Central memory CD8-positive, alpha-beta T cell (primary cell): Measurements from ENCODE around the gene CD180.

Source experiments
- ATAC-seq: fragments of 150-1000 bp; cut with Tn5 transposase; replicated peaks from 2 replicates; pipeline ENCODE4 v1.10.0; 2022; ENCODE audit warnings: mild to moderate bottlenecking, moderate FRiP score, moderate number of reproducible peaks; ENCODE audit not compliant: poor library complexity, severe bottlenecking; ENCODE audit errors: extremely low read depth
- DNase-seq, 2 donors: peaks; one replicate each; pipeline ENCODE4 v3.0.0; 2021; ENCODE audit warnings: low spot score in 2 of 2
- H3K27ac Mint-ChIP-seq: one replicate; pipeline ENCODE4 v1.8.0; 2022; ENCODE audit warnings: low read depth, mild to moderate bottlenecking, moderate library complexity, mixed read lengths
- H3K27me3 Mint-ChIP-seq: one replicate; pipeline ENCODE4 v1.8.0; 2022; ENCODE audit warnings: mixed read lengths
- H3K36me3 Mint-ChIP-seq: one replicate; pipeline ENCODE4 v1.8.0; 2022; ENCODE audit warnings: mild to moderate bottlenecking, moderate library complexity, mixed read lengths; ENCODE audit not compliant: insufficient read depth
- H3K4me1 Mint-ChIP-seq: one replicate; pipeline ENCODE4 v1.8.0; 2022; ENCODE audit warnings: mixed read lengths
- H3K4me3 Mint-ChIP-seq: one replicate; pipeline ENCODE4 v1.8.0; 2022; ENCODE audit warnings: mild to moderate bottlenecking, moderate library complexity, mixed read lengths
- H3K9me3 Mint-ChIP-seq: one replicate; pipeline ENCODE4 v1.8.0; 2022; ENCODE audit warnings: mixed read lengths

Gene CD180

DNA sequence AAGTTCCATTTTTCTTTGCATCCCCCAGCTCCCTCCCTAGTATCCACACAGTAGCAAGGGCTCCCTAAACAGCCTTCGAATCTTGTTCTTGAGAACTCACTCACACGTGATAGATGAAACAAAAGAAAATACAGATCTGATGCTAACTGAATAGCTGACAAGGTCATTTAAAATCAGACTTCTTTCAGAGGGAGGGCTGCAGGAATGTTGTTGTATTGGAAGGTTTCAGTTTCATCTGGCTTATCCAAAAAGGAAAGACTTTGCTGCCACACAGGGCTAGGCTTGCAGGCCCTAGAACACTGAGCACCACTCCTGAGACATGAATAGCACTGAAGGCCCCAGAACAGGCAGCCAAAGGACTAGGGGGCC, 3.2 kb downstream of the CD180 start:
- Mint-ChIP-seq H3K9me3 (no peaks in the 10 kb centered on the region), H3K4me3 (no peak overlapping the region), H3K27me3 (no peaks in the 10 kb centered on the region), H3K36me3 (no peaks in the 10 kb centered on the region), H3K4me1 (no peaks in the 10 kb centered on the region), H3K27ac (no peak overlapping the region)
- DNase-seq (no peak), ATAC-seq (no peak)

DNA sequence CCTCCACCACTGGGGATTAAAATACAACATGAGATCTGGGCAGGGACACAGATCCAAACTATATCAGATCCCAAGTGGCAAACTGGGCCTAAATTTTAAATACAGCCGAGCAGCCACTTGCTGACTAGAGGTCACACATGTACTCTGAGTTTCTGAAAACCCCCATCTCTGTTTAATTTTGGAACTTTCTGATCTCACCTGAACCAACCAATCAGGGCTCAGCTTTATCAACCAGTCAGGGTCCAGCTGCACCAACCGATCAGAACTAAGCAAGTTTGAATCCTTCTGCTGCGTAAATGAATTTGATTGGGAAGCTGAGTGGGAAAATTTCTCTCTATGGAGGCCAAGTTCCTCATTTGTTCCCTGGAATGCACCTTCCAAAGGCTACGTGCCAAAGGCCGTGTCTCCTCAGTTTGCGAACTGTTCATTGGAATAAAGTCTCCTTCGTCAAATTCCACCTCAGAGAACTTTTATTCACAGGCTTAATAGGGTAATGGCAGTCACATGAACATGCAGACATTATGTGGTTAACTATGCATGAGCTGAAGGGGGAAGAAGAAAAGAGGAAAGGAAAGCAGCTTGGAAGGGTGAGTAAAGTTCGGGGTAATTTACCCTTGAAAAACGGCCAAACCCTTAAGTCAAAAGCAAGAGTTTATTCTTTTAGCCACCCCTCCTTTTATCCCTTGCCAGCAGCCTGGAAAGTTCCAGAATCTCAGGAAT, 3.7 kb downstream of the CD180 start:
- H3K27ac Mint-ChIP-seq = no peak overlapping the region
- DNase-seq = no peak
- H3K27me3 Mint-ChIP-seq = no peaks in the 10 kb centered on the region
- no peak overlapping the region for H3K4me3 Mint-ChIP-seq
- H3K4me1 Mint-ChIP-seq = no peaks in the 10 kb centered on the region
- ATAC-seq = peak; percentile 14
- no peaks in the 10 kb centered on the region for H3K36me3 Mint-ChIP-seq
- no peaks in the 10 kb centered on the region for H3K9me3 Mint-ChIP-seq

DNA sequence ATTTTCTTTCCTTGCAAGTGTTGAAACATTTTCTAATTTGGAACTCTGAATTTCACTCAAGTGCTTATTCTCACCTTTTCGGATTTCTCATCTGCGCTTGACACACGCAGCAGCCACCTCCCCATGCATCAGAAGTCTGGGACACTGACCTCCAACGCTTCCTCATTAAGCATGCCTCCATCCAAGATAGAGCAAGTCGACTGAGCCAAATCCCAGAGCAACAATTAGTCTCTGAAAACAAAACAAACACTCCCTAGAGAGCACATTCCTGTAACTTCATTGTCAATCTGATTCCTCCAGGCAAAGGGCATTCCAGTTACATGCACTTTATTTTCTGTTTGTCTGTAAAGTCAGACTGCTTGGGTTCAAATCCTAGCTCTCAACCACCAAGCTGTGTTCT, 5.7 kb downstream of the CD180 start:
- Mint-ChIP-seq H3K4me3 (no peak overlapping the region), H3K36me3 (no peaks in the 10 kb centered on the region), H3K27me3 (no peaks in the 10 kb centered on the region), H3K9me3 (no peaks in the 10 kb centered on the region), H3K27ac (no peak overlapping the region), H3K4me1 (peaks cover 18% of the 10 kb centered on the region)
- ATAC-seq (no peak), DNase-seq (no peak)

DNA sequence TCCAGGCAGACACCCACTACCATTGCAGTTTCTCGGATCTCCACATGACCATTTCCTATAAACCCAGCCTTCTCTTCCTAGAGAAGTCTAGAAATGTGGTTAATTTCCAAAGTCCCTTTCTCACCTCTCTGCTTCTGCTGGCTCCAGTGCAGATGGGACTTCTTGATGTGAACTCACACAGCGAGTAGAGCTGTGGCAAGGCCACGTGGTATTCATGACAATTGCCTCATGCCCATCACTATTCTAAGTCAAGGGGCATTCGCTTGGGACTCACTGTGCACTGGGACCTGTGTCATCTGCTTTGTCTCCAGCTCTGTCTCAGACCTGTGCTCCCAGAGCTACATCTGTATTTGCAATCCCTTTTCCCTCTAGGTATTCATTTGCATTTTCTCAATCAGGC, 6.2 kb downstream of the CD180 start:
- H3K36me3 Mint-ChIP-seq = no peaks in the 10 kb centered on the region
- no peak overlapping the region for H3K27ac Mint-ChIP-seq
- no peak for DNase-seq
- no peak for ATAC-seq
- peaks cover 18% of the 10 kb centered on the region for H3K4me1 Mint-ChIP-seq
- no peak overlapping the region for H3K4me3 Mint-ChIP-seq
- no peaks in the 10 kb centered on the region for H3K9me3 Mint-ChIP-seq
- no peaks in the 10 kb centered on the region for H3K27me3 Mint-ChIP-seq

DNA sequence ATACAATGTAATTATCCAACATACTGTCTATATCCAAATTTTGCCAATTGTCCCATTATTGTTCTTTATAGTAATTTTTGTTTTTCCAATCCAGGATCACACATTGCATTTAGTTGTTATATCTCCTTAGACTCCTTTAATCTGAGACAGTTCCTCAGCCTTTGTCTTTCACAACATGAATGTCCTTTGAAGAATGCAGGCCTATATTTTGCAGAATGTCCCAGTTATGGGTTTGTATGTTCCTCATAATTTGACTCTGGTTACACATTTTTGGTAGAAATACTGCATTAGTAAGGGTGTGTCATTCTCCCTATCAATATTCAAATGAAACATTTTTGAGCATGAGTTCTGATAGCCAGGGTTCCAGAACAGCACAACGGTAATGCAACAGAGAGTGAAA, 6.7 kb downstream of the CD180 start:
- Mint-ChIP-seq H3K4me1 (peaks cover 18% of the 10 kb centered on the region), H3K36me3 (no peaks in the 10 kb centered on the region), H3K9me3 (no peaks in the 10 kb centered on the region), H3K27ac (no peak overlapping the region), H3K4me3 (no peak overlapping the region), H3K27me3 (no peaks in the 10 kb centered on the region)
- ATAC-seq (no peak), DNase-seq (no peak)

DNA sequence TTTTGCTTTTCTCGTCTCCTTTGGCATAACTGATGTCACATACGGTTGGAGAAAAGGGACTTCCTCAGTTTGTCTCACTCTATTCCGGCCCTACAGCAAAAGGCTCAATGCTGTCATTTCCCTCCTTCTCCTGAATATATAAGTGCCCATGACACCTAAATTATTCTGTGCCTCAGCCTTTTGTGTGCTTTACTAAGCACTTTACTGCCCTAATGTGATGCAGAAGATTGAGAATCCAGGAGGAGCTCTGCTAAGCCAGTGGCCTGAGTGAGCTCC, 7.6 kb downstream of the CD180 start:
- DNase-seq = no peak
- no peak for ATAC-seq
- no peaks in the 10 kb centered on the region for H3K27me3 Mint-ChIP-seq
- H3K9me3 Mint-ChIP-seq = no peaks in the 10 kb centered on the region
- H3K4me1 Mint-ChIP-seq = peaks cover 18% of the 10 kb centered on the region
- no peak overlapping the region for H3K27ac Mint-ChIP-seq
- no peaks in the 10 kb centered on the region for H3K36me3 Mint-ChIP-seq
- H3K4me3 Mint-ChIP-seq = no peak overlapping the region

DNA sequence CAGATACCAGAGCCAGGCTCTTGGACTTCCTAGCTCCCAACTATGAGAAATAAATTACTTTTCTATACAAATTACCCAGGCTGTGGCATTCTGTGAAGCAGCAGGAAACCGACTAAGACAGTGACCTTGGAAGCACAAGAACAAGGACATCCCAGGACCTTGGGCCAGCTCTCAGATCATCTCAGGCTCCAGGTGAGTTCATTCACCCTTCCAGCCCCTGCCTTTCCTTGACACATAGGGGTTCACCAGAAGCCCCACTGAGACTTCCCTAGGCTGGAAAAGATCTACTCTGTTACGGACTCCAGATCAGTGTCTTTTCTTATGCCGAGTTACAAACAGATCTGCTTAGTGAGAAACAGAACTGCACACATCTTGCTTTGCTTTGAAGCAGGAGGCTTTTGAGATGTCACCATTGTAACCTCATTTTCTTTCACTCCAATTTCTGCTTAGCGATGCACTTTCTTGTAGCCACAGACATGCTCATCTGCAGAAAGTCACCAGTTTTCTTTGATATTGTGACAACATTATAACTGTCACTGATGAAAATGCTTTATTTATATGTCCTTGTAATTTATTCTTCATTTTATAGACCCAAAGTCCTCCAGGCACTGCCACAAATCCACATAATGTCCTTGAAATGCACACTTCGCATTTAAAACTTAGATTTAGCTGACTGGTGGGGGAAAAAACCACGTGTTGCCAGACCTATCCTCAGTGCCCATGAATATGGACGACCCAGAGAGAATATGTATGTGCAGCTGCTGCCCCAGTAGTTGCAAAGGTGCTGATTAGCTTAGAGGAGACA, 8.1 kb downstream of the CD180 start:
- Mint-ChIP-seq H3K9me3 (no peaks in the 10 kb centered on the region), H3K27ac (no peak overlapping the region), H3K4me1 (peaks cover 18% of the 10 kb centered on the region), H3K36me3 (no peaks in the 10 kb centered on the region), H3K4me3 (no peak overlapping the region), H3K27me3 (no peaks in the 10 kb centered on the region)
- no peak for DNase-seq
- ATAC-seq = no peak

DNA sequence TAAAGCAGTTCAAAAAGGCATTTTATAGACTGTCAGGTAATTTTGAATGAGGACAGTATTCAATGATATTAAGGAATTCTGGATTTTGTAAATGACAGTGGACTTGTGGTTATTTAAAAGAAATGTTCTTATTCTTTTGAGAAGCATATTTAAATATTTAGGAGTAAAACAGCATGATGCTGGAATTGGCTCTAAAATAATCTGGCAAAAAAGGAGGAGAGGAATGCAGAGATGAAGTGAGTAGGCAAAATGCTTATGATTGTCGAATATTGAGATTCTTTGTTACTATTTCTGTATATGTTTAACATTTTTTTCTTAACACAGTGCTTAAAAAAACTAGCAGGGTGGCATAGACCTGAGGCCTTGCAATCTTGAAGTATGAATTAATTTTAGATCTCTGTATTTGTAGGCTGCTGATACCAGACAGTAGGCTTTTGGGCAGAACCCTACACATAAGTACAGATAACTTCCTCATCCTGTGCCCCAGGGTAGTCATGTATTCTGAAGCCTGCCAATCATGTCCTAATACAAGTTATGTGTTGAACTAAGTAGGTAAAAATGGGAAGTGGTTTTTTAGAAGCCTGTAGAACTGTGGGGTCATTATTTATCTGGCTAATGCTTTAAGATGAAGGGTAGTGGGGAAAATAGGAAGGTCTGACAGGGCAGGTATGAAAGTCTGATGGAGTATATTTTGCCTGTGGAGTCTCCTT, 9.4 kb downstream of the CD180 start:
- Mint-ChIP-seq H3K27ac (peak overlapping the region; percentile 76), H3K4me3 (no peak overlapping the region), H3K27me3 (no peaks in the 10 kb centered on the region), H3K4me1 (peaks cover 26% of the 10 kb centered on the region), H3K9me3 (no peaks in the 10 kb centered on the region), H3K36me3 (no peaks in the 10 kb centered on the region)
- no peak for DNase-seq
- ATAC-seq = peak; percentile 54

DNA sequence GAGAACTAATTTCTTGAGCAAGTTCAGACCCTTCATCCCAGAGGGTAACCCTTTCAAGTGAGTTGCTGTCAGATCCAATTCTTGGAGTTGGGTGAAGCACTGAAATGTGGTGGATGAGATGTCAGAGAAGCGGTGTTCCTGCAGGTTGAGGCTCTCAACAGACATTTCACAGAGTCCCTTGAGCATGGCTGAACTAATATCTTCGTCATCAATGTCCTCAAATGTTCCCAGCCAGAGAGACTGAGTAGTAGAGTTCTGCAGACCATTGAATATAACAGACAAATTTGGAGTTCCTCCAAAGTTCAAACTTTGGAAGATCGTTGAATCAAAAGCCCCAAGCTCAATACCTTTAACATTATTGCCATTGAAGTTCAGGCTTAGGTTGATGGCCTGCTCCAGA, 12.7 kb downstream of the CD180 start:
- no peak for ATAC-seq
- H3K9me3 Mint-ChIP-seq = no peaks in the 10 kb centered on the region

DNA sequence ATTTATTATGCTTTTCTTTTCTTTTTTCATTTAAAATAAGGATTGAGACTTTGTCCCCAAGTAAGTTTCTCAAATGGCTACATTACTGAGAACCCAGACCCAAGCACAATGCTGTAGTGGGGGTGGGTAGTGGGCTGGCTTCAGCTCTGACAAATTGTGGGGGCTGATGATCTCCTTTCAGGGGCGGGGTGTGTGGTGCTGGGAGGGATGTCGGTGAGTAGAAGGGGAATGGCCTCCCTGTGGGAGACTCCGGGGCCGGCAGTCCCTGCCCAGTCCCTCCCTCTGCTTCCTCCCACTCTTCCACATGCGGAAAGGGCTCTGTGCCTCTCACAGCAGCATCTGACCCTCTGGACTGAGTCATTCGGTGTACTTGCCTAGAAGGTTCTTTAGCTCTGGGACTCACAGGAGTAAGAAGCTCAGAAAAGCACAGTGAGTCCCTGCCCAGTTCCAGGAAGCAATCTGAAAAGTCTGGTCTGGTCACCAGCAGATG, 14.3 kb downstream of the CD180 start:
- Mint-ChIP-seq H3K27ac (no peak overlapping the region), H3K4me3 (no peak overlapping the region), H3K27me3 (no peaks in the 10 kb centered on the region), H3K9me3 (peaks cover 3% of the 10 kb centered on the region), H3K36me3 (no peaks in the 10 kb centered on the region), H3K4me1 (peaks cover 44% of the 10 kb centered on the region)
- DNase-seq (no peak), ATAC-seq (no peak)

More for the DNA sequence above, 12.7 kb downstream of the CD180 start:
- no peaks in the 10 kb centered on the region for H3K27me3 Mint-ChIP-seq
- no peak for DNase-seq
- no peak overlapping the region for H3K27ac Mint-ChIP-seq
- H3K4me1 Mint-ChIP-seq = peaks cover 40% of the 10 kb centered on the region
- H3K36me3 Mint-ChIP-seq = no peaks in the 10 kb centered on the region
- no peak overlapping the region for H3K4me3 Mint-ChIP-seq

DNA sequence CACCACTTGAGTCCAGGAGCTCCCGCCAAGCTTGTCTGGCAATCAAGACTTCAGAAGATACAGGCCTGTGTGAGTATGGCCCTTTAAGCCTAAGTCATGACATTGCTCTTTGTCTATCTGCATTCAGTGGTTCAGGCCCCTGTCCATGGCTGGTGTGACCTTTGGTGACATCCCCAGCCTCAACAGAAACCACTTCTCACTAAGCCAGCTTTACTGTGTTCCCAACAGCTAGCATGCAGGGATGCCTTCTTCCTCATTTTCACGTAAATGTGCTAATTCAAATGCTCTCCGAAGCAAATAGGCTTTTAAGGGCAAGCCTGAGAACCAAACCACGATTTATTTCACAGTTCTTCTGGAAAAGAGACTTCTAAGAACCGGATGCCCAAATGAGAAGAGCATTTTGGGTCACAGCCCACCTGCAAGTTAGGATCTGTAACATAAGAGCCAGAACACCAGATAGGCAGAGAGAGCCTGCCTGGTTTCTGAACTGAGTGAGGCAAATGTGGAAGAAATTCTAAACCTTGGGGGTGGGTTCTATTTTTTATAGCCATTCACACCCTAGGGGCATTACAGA, 14.9 kb downstream of the CD180 start:
- H3K9me3 Mint-ChIP-seq = peaks cover 7% of the 10 kb centered on the region
- no peak overlapping the region for H3K4me3 Mint-ChIP-seq
- no peak for DNase-seq
- no peaks in the 10 kb centered on the region for H3K27me3 Mint-ChIP-seq
- no peak for ATAC-seq
- peak overlapping the region; percentile 58 for H3K27ac Mint-ChIP-seq
- H3K4me1 Mint-ChIP-seq = peaks cover 38% of the 10 kb centered on the region
- no peaks in the 10 kb centered on the region for H3K36me3 Mint-ChIP-seq

DNA sequence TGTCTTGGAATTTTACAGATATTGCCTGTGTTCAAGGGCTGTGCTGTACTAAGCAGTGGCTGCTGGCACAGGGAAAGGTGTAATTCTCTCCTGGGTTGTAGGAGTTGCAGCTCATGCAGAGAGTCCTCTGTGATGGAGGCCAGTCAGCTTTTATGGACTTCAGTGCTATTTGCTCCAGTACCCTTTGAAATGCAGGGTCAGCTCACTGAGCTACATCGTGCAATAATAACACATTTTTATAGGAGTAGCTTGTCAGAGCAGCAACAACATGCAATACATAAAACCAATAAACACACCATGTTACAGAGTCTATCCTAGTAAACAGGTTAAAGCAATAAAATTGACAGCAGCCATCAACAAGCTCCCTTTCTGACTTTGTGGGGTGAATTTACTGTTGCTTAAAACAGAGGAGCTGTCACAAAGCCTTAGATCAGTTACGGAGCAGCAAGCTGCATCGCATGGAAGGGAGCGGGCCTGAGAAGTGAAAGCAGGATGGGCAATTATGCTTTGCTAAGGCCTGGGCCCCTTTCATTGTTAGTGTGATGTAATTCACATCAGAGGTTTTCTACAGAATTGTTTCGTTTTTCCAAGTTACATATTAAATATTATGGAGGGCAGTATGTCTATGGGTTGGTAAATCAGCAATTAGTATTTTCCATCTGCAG, 16.8 kb downstream of the CD180 start:
- H3K9me3 Mint-ChIP-seq = peaks cover 14% of the 10 kb centered on the region
- H3K27ac Mint-ChIP-seq = no peak overlapping the region
- H3K36me3 Mint-ChIP-seq = peaks cover 1% of the 10 kb centered on the region
- no peak overlapping the region for H3K4me3 Mint-ChIP-seq
- peaks cover 30% of the 10 kb centered on the region for H3K4me1 Mint-ChIP-seq
- DNase-seq (no peak), ATAC-seq (no peak)
- H3K27me3 Mint-ChIP-seq = no peaks in the 10 kb centered on the region
